Activated T-cell treated with anti-CD3 and anti-CD28 coated beads, Interleukin-2, amount 50 U/mL, for 1 hour (primary cell): ENCODE results near the gene SLITRK5.

Experiments
- DNase-seq: peaks from one replicate; pipeline ENCODE4 v3.0.0-alpha.2; 2020

SLITRK5 gene, protein sequence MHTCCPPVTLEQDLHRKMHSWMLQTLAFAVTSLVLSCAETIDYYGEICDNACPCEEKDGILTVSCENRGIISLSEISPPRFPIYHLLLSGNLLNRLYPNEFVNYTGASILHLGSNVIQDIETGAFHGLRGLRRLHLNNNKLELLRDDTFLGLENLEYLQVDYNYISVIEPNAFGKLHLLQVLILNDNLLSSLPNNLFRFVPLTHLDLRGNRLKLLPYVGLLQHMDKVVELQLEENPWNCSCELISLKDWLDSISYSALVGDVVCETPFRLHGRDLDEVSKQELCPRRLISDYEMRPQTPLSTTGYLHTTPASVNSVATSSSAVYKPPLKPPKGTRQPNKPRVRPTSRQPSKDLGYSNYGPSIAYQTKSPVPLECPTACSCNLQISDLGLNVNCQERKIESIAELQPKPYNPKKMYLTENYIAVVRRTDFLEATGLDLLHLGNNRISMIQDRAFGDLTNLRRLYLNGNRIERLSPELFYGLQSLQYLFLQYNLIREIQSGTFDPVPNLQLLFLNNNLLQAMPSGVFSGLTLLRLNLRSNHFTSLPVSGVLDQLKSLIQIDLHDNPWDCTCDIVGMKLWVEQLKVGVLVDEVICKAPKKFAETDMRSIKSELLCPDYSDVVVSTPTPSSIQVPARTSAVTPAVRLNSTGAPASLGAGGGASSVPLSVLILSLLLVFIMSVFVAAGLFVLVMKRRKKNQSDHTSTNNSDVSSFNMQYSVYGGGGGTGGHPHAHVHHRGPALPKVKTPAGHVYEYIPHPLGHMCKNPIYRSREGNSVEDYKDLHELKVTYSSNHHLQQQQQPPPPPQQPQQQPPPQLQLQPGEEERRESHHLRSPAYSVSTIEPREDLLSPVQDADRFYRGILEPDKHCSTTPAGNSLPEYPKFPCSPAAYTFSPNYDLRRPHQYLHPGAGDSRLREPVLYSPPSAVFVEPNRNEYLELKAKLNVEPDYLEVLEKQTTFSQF

DNA sequence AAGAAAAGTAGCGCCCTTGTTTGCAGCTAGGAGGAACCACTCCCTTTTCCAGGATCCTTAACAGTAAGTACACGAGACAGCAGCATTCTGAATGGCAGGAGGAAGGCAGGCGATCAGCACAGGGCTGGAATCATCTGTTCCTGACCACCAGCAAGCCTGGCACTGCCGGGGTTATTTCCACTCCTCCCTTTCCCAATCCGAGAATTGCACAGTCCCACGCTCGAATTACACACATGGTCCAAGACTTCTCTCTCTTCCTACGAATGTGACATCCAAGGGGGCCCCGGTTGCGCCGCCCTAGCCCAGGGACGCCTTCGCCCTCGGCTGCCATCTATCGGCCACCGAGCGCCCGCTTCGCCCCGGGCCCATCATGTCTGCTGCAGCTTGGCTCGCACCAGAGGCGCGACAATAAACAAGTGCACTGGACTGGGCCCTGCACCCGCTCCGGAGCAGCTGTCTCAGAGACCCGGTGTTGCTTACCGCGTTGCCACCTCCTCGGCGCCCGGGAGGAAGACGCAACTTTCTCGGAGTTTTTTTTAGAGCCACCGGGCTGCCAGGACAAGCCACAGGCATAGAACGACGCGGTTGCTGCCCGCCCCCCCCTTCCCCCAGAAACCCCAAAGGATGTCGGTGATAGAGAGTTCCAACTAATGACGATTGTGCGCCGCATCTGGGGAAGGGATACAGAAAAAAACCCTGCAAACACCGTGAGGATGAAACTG, at the start of gene SLITRK5:
SLITRK5 (plus strand) TSS at position 341 of the 722 bp plus-strand sequence. CDS start 4,018 bp downstream, outside the sequence.
- DNase-seq = peak; percentile 71

DNA sequence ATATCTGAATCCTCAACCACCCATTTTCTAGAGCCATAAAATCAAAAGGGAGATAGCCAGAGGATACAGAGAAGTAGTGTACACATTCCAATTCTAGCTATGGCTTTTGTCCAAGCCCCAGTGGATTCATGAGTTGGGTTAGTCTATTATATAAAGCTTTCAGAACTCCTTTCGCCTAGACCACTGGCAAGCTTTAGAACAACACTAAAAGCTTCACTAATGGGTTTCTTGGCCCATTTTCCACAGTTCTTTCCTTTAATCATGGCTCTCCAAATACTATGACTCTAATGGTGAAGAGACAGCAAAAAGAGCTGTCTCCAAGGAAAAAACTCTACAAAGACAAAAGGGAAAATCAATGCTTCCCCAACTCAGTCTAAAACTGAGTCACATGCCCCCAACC, 48.2 kb upstream of the SLITRK5 start:
- DNase-seq = no peak

DNA sequence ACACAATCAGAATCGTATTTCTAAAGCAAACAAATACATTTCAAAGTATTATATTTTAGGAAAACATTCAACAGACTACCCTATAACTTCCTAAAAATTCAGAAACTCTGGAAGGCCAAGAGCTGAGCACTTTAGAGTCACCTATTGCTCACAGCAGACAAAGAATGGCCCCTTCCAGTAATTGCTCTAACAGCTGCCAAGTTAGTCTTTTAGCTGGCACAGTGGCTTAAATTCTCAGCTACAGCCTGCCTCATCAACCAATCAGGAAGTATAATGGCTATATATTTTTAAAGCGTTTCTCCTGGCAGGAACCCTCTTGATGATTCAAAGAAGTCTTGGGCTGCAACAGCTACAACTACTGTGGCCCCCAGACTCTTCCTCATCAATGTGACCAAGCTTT, 14.9 kb upstream of the SLITRK5 start:
- DNase-seq = no peak

DNA sequence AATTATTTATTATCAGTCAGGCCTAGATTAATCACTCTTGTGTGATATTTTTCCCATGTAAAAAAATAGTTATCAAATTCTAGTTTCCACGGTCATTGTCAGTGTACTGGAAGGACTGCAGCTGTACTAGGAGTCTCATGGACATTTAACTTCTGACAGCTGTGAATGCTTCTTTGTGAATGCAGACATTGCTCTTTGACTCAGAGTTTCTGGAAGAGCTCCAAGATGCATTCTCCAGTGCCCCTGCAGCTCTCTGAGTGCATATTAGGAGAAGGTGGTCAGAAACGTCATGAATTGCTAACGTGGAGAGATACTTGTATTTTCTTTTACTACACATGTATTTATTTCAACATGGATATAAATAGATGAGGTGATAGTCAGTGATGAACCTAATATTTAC, 9.7 kb upstream of the SLITRK5 start:
- no peak for DNase-seq

GRCh38 chr13:87666831-87667230, 4.3 kb upstream of the SLITRK5 start:
- DNase-seq = no peak

GRCh38 chr13:87667686-87668085, 3.5 kb upstream of the SLITRK5 start:
- DNase-seq = no peak

- DNase-seq = no peak
These were observed 1.7 kb upstream of the SLITRK5 start for GRCh38 chr13:87669379-87669978.

GRCh38 chr13:87671753-87672605, 808 bp downstream of the SLITRK5 start:
- DNase-seq = peak; percentile 16

DNA sequence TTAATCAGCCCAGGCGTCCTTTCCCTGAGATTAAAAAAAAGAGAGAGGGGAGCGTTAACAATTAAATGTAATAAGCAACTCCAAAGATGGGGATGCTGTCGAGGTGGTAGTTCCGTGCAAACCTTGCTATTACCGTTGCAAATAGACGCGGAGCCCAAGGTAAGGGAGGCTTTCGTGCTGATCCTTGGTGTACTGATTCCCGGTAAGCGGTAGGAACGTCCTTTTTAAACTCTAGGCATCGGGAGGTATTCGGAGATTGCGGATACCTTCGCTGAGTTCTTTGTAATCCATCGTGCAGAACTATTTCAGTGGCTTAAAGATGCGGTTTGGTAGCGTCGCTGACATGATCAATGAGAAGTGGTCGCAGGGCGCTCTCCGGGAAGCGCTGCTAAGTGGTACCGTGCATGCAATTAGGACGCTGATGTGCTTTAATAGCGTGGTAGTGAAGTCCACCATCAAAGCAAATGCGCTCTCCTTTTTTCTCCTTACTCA, 3.1 kb downstream of the SLITRK5 start:
- no peak for DNase-seq

GRCh38 chr13:87675851-87676250, 4.7 kb downstream of the SLITRK5 start:
- no peak for DNase-seq

- DNase-seq = no peak
These were observed 5.3 kb downstream of the SLITRK5 start for GRCh38 chr13:87676254-87677042.

DNA sequence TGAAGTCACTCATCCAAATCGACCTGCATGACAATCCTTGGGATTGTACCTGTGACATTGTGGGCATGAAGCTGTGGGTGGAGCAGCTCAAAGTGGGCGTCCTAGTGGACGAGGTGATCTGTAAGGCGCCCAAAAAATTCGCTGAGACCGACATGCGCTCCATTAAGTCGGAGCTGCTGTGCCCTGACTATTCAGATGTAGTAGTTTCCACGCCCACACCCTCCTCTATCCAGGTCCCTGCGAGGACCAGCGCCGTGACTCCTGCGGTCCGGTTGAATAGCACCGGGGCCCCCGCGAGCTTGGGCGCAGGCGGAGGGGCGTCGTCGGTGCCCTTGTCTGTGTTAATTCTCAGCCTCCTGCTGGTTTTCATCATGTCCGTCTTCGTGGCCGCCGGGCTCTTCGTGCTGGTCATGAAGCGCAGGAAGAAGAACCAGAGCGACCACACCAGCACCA, 5.9 kb downstream of the SLITRK5 start:
- no peak for DNase-seq

GRCh38 chr13:87677496-87678371, 6.6 kb downstream of the SLITRK5 start:
- peak; percentile 46 for DNase-seq

- no peak for DNase-seq
These were observed 7.2 kb downstream of the SLITRK5 start for GRCh38 chr13:87678372-87678752.

- no peak for DNase-seq
These were observed 9.1 kb downstream of the SLITRK5 start for GRCh38 chr13:87680298-87680697.

- no peak for DNase-seq
These were observed 13.9 kb downstream of the SLITRK5 start for GRCh38 chr13:87684850-87685742.

DNA sequence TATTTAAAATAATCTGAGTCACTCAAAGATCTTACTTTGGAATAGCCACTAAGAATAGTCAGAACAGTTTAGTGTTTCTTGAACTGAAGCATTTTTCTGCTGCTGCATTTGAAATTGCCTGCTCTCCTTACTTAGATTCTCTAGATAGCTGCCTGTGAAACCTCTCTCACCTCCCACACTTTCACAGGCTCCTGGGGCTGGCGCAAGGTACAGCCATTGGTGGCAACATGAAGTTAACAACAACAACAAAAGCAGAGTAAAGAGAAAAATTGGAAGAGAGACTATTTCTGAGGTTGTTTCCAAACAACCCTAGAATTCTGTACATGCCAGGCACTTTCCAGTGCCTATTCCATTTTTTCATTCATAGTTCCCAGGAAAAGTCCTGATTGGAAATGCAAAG, 25.3 kb downstream of the SLITRK5 start:
- DNase-seq = no peak

DNA sequence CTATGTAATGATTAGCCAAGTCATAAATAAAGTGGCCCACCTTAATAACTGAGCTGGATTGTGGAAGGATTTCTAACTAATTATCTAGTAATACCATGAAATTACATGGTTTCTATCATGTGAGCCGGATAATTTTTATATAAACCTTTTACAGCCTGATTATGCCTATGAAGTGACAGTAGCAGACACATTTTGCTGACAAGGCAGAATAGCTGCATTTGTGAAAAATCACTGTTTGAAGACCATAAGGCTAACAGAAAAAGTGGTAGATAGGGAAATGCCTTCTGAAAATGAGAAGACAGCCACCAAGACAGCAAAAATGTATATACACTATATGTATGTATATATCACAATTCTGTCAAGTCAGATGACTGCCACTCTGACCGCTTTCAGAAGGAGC, 27.1 kb downstream of the SLITRK5 start:
- DNase-seq = no peak
